ENCODE data around the gene CYBB.

Gene CYBB

GRCh38 chrX:37846141-37846540 lies 66.3 kb downstream of the CYBB start:
- DNase-seq, result no peak

- DNase-seq, result no peak
These were observed 66.7 kb downstream of the CYBB start for GRCh38 chrX:37846558-37846933.

- no peak for DNase-seq
These were observed 67.3 kb downstream of the CYBB start, which contains the start of gene DYNLT3 for GRCh38 chrX:37846934-37847732. TSS of gene DYNLT3 (minus strand) at chrX:37847571. CDS start at chrX:37847510, 61 bp downstream.

GRCh38 chrX:37847733-37848197 lies 67.9 kb downstream of the CYBB start:
- no peak for DNase-seq

- DNase-seq, result no peak
These were observed 74.3 kb downstream of the CYBB start for GRCh38 chrX:37854148-37854547.

GRCh38 chrX:37854748-37855147 lies 74.9 kb downstream of the CYBB start:
- DNase-seq, result no peak

DNA sequence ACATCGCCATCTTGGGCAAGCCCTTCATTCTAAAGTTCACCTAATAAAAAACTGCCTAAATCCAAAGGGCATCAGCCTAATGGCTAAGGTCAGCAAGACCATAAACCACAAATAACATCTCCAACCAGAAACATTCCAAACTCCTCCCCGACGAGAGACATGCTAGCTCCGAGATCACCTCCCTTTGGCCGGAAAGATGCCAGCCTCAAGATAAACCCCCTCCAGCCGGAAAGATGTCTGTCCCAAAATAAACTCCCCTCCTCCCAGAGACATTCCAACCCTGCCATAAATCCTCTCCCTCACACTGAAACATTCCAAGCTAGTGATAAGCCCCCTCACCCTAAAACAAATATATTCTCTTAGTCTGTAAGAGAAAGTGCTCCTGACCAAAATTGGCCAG lies 80.9 kb downstream of the CYBB start:
- DNase-seq, result no peak

DNA sequence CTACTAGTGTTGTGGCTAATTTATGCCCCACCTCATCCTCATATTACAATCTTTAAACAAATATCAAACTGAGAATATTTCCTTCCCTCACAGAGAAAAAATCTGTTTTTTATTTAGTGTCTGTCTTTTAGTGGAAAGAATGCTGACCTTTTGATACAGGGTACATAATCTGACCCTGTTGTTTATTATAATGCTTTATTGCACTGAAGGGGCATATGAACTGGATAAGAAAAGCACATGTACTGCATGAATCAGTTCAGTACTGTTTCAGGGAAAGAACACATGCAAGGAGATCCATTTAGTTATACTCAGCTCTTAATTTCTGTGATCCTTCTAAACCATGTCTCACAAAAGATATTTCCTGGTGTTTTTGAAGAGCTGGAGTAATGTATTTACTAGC lies 83.0 kb downstream of the CYBB start:
- DNase-seq, result no peak

Data from SIG-M5 (cell line).